ENCODE measurements around the gene DGKZ. TPM values are rescaled to one million over a fixed set of nuclear protein-coding genes. Genes with fewer than 3 reads are reported as not detected.

The DGKZ gene
- total RNA-seq (2021), result 68.8 and 68.9 TPM in 2 replicates
- long read RNA-seq, partial matches to known transcripts, result 31 of 59 reads
- long read RNA-seq, other reads (novel, unspliced or antisense), result 27 of 59 reads

DNA sequence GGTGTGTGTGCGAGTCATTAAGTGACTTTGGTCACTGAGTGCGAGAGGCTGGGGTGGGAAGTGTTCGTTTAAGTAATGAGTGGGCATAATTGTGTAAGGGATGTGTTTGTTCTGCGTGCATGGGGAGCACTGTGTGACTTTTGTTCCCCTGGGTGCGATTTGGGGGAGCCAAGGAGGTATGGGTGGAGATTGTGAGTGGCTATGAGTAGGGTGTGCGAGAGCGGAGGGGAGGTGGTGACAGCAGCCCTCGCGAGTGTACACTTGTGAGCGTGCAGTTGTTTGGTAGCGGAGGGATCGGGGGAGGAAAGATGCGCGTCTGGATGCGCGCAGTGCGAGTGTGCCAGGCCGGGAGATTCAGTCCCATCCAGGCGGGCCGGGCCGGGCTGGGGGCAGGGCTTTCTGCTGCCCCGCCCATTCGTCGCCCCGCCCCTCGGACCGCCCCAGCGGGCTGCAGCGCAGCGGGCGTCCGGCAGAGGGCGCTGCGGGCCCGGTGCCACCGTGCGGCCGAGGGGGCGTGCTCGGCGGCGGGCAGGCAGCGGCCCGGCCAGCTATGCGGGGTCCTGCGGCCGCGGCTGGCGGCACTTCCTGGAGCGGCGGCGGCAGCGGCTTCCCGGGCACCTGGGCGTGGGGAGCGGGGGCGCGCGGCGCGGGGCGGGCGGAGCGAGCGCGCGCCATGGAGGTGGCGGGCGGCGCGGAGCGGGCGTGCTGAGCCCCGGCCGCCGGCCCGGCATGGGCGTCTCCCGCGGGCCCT, at the start of gene DGKZ:
TSS of gene DGKZ (plus strand) at position 578 of the 751 bp plus-strand sequence. CDS start 197 bp downstream, outside the sequence.
- H3K9ac ChIP-seq (ENCODE audit: extremely low read depth, insufficient read length, low read length), result peak within 1 kb of the TSS; percentile 60
- peaks cover 13% of the 10 kb centered on the region; the same call in 1 of the 2 replicates for H3K79me2 ChIP-seq (ENCODE audit: insufficient read depth, low read length)
- no peak within 1 kb of the TSS for H4K91ac ChIP-seq (ENCODE audit: insufficient read length, low read depth, low read length)
- no peaks in the 10 kb centered on the region for H3K9me3 ChIP-seq (ENCODE audit: control insufficient read depth, low read depth, low read length)
- H2BK120ac ChIP-seq (ENCODE audit: low read depth, low read length, poor library complexity, severe bottlenecking), result no peak within 1 kb of the TSS
- peak within 1 kb of the TSS; percentile 77 to 87 for H3K4me3 Mint-ChIP-seq
- peaks cover 10% of the 10 kb centered on the region for H3K27me3 Mint-ChIP-seq (ENCODE audit: low read depth)
- H3K56ac ChIP-seq (ENCODE audit: insufficient read length, low read depth, low read length), result no peak within 1 kb of the TSS
- H3K27ac ChIP-seq (ENCODE audit: insufficient read length, low read depth, low read length), result no peak within 1 kb of the TSS
- H2BK20ac ChIP-seq (ENCODE audit: low read depth, low read length, poor library complexity, severe bottlenecking), result no peak within 1 kb of the TSS
- H4K5ac ChIP-seq (ENCODE audit: insufficient read length, low read depth, low read length), result no peak within 1 kb of the TSS
- H3K27ac Mint-ChIP-seq, result no peak within 1 kb of the TSS; a peak in 2 of 7 replicates
- peaks cover 8% of the 10 kb centered on the region for H3K79me1 ChIP-seq (ENCODE audit: insufficient read depth, low read depth, low read length, poor library complexity, severe bottlenecking)
- H3T11ph ChIP-seq (ENCODE audit: low read length), result no peak within 1 kb of the TSS
- H2AFZ ChIP-seq (ENCODE audit: low read length), result no peak within 1 kb of the TSS
- H3K4ac ChIP-seq (ENCODE audit: low read depth, low read length), result no peak within 1 kb of the TSS
- H3K4me2 ChIP-seq (ENCODE audit: insufficient read depth, insufficient read length, low read length), result peak within 1 kb of the TSS; percentile 93
- peaks cover 31% of the 10 kb centered on the region for H3K4me1 ChIP-seq (ENCODE audit: insufficient read depth, low read length)
- H3K9me3 Mint-ChIP-seq, result no peaks in the 10 kb centered on the region; a peak in 2 of 5 replicates
- WGBS (ENCODE audit: extremely low coverage, insufficient read length, low lambda C conversion rate), result no CpG with 5 or more reads among the region's 80 CpGs
- no peak within 1 kb of the TSS; the same call in 1 of the 2 replicates for H3K14ac ChIP-seq (ENCODE audit: insufficient read depth, low read length)
- H2BK5ac ChIP-seq (ENCODE audit: insufficient read length, low read length), result no peak within 1 kb of the TSS
- no peak within 1 kb of the TSS for H2BK15ac ChIP-seq (ENCODE audit: low read depth, low read length)
- TF ChIP-seq, protein P1, sequence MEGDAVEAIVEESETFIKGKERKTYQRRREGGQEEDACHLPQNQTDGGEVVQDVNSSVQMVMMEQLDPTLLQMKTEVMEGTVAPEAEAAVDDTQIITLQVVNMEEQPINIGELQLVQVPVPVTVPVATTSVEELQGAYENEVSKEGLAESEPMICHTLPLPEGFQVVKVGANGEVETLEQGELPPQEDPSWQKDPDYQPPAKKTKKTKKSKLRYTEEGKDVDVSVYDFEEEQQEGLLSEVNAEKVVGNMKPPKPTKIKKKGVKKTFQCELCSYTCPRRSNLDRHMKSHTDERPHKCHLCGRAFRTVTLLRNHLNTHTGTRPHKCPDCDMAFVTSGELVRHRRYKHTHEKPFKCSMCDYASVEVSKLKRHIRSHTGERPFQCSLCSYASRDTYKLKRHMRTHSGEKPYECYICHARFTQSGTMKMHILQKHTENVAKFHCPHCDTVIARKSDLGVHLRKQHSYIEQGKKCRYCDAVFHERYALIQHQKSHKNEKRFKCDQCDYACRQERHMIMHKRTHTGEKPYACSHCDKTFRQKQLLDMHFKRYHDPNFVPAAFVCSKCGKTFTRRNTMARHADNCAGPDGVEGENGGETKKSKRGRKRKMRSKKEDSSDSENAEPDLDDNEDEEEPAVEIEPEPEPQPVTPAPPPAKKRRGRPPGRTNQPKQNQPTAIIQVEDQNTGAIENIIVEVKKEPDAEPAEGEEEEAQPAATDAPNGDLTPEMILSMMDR (conservative IDR thresholded peaks at IDR 0.05), result no peak; the same call in none of the 3 replicates
- H2BK12ac ChIP-seq (ENCODE audit: insufficient read length, low read depth, low read length), result no peak within 1 kb of the TSS
- H2AK5ac ChIP-seq (ENCODE audit: insufficient read length, low read length), result no peak within 1 kb of the TSS
- H3K23ac ChIP-seq (ENCODE audit: insufficient read length, low read depth, low read length), result no peak within 1 kb of the TSS
- H3K27me3 ChIP-seq (ENCODE audit: insufficient read depth, low read length), result no peaks in the 10 kb centered on the region
- H4K20me1 ChIP-seq (ENCODE audit: control insufficient read depth, insufficient read depth, insufficient read length), result peaks cover 5% of the 10 kb centered on the region
- no peak within 1 kb of the TSS for H4K8ac ChIP-seq (replicated peaks; ENCODE audit: insufficient read length, low read depth, low read length)
- H3K4me1 Mint-ChIP-seq, result peaks cover 74 to 76% of the 10 kb centered on the region in 2 experiments
- H3K23me2 ChIP-seq (ENCODE audit: insufficient read length, low read depth, low read length, poor library complexity, severe bottlenecking), result peaks cover 10% of the 10 kb centered on the region
- no peak within 1 kb of the TSS for H3K18ac ChIP-seq (ENCODE audit: insufficient read length, low read depth, low read length)
- DNase-seq, result peak; percentile 77
- H3K36me3 Mint-ChIP-seq (ENCODE audit: insufficient read depth in 1 of 3, low read depth in 3 of 3), result peaks cover 0 to 4% (median 0%) of the 10 kb centered on the region in 3 experiments; a peak in 1 of 7 replicates
